Lower leg skin (tissue), 4 donors: ENCODE data around the gene ZNF398. TPM values are rescaled to one million over a fixed set of nuclear protein-coding genes. Genes with fewer than 3 reads are reported as not detected.

ENCODE experiments used
- DNase-seq, 2 donors: peaks; one replicate each; pipeline ENCODE4 v3.0.0-alpha.2; 2019; ENCODE audit warnings: low spot score in 2 of 2
- H3K4me3 ChIP-seq: fragments of 200-600 bp; sonication (generic); 2 replicates; pipeline ENCODE4 v1.5.1; 2017; ENCODE audit warnings: mild to moderate bottlenecking, low read depth; ENCODE audit not compliant: poor library complexity, severe bottlenecking
- POLR2A ChIP-seq, 2 donors: fragments of 450-650 bp; IDR thresholded peaks; one replicate each; pipeline ENCODE4 v1.6.1; 2016 to 2017; ENCODE audit warnings: antibody characterized with exemption in 2 of 2, mild to moderate bottlenecking in 1 of 2, moderate library complexity in 1 of 2
- WGBS, 2 donors: methylation state at CpG; one replicate each; pipeline ENCODE4 v1.1.5; 2018; 5-methylcytosine and 5-hydroxymethylcytosine counted together
- intact Hi-C: fragments of 100-400 bp; cut with DNase I; formaldehyde crosslinking; loops from one replicate; pipeline ENCODE4 v1.15.0; 2023; ENCODE audit warnings: low total_unique reads
- total RNA-seq, 4 donors: library from RNA; depleted of rRNA; stranded (reverse); fragments of >200 nt; gene quantifications; one replicate each; pipeline ENCODE4 v1.1.0, GENCODE V29; 2016
- TF ChIP-seq, protein P1 (sequence below), 3 donors: fragments of 450-650 bp; IDR thresholded peaks; one replicate each; pipeline ENCODE4 v1.5.1; 2016; ENCODE audit warnings: antibody characterized with exemption in 3 of 3, mild to moderate bottlenecking in 3 of 3, moderate library complexity in 2 of 3

Gene ZNF398
- total RNA-seq, 4 donors from 2014 or later, result 20.9 to 47.8 (median 30.4) TPM

DNA sequence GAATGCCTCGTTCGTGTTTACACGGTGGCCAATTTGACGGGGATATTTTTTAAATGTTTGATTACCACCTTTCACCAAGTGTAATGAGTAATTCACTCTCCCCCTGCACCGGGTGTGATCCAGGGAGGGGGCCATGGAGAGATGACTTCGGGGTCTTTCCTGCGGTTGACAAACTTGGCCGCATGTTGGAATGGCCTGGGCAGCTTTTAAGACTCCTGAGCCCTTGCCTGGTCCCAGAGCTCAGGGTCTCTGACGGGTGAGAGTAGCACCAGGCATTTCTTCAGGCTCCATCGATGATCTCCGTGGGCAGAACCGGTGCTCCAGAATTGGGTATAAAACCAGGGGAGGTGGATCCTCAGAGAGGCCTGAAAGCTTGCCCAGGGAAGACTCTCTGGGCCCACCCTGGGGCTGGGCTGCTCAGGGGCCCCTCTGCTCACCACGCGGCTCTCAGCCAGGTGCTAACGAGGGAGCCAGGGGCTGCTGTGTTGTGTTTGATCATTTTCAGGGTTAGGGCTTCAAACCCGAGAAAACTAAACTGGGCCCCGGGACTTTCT lies 49.0 kb downstream of the ZNF398 start:
- 1 to 3% methylated on average over 14 to 16 of the region's 17 CpGs for WGBS, 2 donors
- no peak for TF ChIP-seq POLR2A (IDR thresholded peaks at IDR 0.05)
- TF ChIP-seq, protein P1, sequence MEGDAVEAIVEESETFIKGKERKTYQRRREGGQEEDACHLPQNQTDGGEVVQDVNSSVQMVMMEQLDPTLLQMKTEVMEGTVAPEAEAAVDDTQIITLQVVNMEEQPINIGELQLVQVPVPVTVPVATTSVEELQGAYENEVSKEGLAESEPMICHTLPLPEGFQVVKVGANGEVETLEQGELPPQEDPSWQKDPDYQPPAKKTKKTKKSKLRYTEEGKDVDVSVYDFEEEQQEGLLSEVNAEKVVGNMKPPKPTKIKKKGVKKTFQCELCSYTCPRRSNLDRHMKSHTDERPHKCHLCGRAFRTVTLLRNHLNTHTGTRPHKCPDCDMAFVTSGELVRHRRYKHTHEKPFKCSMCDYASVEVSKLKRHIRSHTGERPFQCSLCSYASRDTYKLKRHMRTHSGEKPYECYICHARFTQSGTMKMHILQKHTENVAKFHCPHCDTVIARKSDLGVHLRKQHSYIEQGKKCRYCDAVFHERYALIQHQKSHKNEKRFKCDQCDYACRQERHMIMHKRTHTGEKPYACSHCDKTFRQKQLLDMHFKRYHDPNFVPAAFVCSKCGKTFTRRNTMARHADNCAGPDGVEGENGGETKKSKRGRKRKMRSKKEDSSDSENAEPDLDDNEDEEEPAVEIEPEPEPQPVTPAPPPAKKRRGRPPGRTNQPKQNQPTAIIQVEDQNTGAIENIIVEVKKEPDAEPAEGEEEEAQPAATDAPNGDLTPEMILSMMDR (IDR thresholded peaks at IDR 0.05), result no peak
- no peak for DNase-seq
- peak overlapping the region; percentile 83 for H3K4me3 ChIP-seq
- intact Hi-C loops, result no loop called here

DNA sequence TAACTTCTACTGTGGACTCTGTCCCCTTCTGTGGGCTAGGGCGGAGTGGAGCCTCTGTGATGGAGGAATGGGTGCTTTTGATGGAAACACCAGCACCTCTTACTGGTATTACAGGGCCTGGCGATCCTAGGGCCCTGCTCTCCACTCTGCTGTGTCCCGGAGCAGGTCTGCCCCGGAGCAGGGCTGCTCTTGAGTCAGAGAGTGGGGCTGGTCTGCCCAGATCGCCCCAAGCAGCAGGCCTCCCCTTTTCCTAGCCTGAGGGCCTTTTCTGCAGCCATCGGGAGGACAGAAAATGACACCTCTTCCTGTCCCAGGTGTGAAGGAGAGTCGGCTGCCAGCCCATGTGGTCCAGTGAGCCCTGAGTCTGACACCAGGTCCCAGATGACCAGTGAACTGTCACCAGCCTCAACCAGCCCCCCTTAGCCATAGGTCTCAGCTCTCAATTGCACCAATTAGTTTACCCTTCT lies 49.5 kb downstream of the ZNF398 start:
- intact Hi-C loops, result no loop called here
- H3K4me3 ChIP-seq, result peak overlapping the region; percentile 83
- TF ChIP-seq, protein P1 (IDR thresholded peaks at IDR 0.05), result no peak
- TF ChIP-seq POLR2A (IDR thresholded peaks at IDR 0.05), result no peak
- DNase-seq, result no peak
- WGBS, 2 donors, result 10 to 18% methylated on average over 7 of the region's 7 CpGs

DNA sequence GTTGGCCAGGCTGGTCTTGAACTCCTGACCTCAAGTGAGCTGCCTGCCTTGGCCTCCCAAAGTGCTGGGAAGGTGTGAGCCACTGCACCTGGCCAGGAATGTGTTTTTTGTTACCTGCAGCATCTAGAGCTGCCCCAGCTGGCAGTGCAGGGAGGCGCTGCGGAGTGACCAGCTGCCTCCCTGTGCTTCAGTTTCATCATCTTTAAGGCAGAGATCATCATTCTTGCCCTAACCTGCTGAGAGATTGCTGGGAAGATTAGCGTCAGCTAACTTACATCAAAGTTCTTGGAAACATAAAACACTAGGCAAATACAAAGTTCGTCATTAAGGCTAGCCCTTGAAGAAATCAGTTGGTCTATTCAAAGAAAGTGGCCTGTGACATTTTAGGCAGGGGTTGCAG lies 50.4 kb downstream of the ZNF398 start:
- intact Hi-C loops, result no loop called here
- WGBS, 2 donors, result 24 to 45% methylated on average over 4 of the region's 4 CpGs

DNA sequence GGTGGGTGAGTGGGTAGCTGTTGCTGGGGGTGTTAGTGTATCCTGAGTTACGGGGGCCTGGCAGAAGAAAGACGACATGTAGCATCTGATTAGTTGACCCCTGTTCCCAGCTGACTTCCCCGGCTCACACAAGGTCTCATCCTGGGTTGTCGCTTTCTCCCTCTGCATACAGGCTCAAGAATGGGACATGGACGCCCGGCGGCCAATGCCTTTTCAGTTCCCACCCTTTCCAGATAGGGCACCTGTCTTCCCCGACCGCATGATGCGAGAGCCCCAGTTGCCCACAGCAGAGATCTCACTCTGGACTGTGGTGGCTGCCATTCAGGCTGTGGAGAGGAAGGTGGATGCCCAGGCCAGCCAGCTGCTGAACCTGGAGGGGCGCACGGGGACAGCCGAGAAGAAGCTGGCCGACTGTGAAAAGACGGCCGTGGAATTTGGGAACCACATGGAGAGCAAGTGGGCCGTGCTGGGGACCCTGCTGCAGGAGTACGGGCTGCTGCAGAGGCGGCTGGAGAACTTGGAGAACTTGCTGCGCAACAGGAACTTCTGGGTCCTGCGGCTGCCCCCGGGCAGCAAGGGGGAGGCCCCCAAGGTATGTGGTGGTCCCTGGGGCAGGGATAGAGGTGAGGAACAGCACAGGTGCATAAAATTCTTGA lies 51.0 kb downstream of the ZNF398 start:
- TF ChIP-seq POLR2A (IDR thresholded peaks at IDR 0.05), result no peak
- TF ChIP-seq, protein P1 (IDR thresholded peaks at IDR 0.05), result no peak
- DNase-seq, result no peak
- intact Hi-C loops, result no loop called here
- no peak overlapping the region for H3K4me3 ChIP-seq
- 90 to 92% methylated on average over 22 of the region's 22 CpGs for WGBS, 2 donors

More for the DNA sequence above, 50.4 kb downstream of the ZNF398 start:
- DNase-seq, result no peak
- TF ChIP-seq, protein P1 (IDR thresholded peaks at IDR 0.05), result no peak
- TF ChIP-seq POLR2A (IDR thresholded peaks at IDR 0.05), result no peak
- H3K4me3 ChIP-seq, result no peak overlapping the region

DNA sequence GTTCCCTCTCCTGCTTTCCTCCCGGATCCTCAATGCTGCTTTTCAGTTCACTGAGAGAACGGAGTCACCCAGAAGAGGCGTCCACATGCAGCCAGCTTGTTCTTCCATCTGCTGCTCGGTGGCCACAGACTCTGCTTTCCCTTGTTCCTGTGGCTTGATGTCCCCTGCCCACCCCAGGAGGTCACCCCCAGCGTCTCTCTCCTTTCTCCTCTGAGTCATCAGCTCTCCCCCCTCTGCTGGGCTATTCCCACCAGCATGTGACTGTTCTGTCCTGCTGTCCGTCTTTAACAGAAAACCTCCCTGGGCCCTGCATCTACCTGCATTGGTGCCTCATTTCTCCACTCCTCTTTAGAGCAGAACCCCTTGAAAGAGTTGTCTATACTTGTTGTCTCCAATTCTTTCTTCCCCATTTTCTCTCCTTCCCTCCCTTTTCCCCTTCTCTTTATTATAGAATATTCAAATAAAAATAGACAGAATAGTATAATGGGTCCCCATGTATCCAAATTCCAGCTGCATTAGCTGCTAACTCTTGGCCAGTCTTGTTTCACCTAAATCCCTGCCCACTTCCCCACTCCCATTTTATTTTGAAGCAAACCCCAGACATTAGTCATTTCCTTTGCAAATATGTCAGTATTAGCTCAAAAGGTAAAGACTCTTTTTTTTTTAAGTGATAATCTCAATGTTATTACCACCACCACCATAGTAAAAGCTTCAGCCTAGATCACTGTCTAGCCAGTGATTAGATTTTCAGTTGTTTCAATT lies 52.2 kb downstream of the ZNF398 start:
- WGBS, 2 donors, result 95% methylated on average over 6 of the region's 6 CpGs
- DNase-seq, result no peak
- intact Hi-C loops, result no loop called here
- no peak overlapping the region for H3K4me3 ChIP-seq
- TF ChIP-seq, protein P1 (IDR thresholded peaks at IDR 0.05), result no peak
- TF ChIP-seq POLR2A (IDR thresholded peaks at IDR 0.05), result no peak
